Liver (tissue), 9 donors: ENCODE data around the gene PKIG. TPM values are rescaled to one million over a fixed set of nuclear protein-coding genes. Genes with fewer than 3 reads are reported as not detected.

Experiments
- DNase-seq: peaks from one replicate; pipeline ENCODE4 v3.0.0-alpha.2; 2017; ENCODE audit warnings: low spot score
- H3K27ac ChIP-seq, 2 donors: one replicate each; pipeline ENCODE4 v1.7.0; 2013; ENCODE audit warnings: inconsistent platforms in 2 of 2, low read length in 2 of 2, control low read depth in 1 of 2, low read depth in 1 of 2, mild to moderate bottlenecking in 1 of 2
- H3K27me3 ChIP-seq, 4 donors: one replicate each; pipeline versions ENCODE4 v1.6.1 to v1.7.0; 2013; ENCODE audit warnings: low read length in 3 of 4, inconsistent platforms in 1 of 4, mild to moderate bottlenecking in 1 of 4, moderate library complexity in 1 of 4; ENCODE audit not compliant: control insufficient read depth in 4 of 4, insufficient read depth in 4 of 4
- H3K36me3 ChIP-seq, 4 donors: one replicate each; pipeline versions ENCODE4 v1.6.1 to v1.7.0; 2013; ENCODE audit warnings: low read length in 3 of 4, mild to moderate bottlenecking in 3 of 4, low read depth in 1 of 4, moderate library complexity in 1 of 4; ENCODE audit not compliant: control insufficient read depth in 4 of 4, insufficient read depth in 3 of 4
- H3K4me1 ChIP-seq, 4 donors: one replicate each; pipeline versions ENCODE4 v1.6.1 to v1.7.0; 2013; ENCODE audit warnings: low read length in 3 of 4, mild to moderate bottlenecking in 3 of 4, moderate library complexity in 1 of 4; ENCODE audit not compliant: control insufficient read depth in 4 of 4, insufficient read depth in 4 of 4
- H3K4me3 ChIP-seq, 3 donors: one replicate each; pipeline versions ENCODE4 v1.6.1 to v1.7.0; 2013; ENCODE audit warnings: low read length in 3 of 3, control low read depth in 1 of 3, low read depth in 1 of 3, mild to moderate bottlenecking in 1 of 3
- H3K9ac ChIP-seq, 2 donors: one replicate each; pipeline ENCODE4 v1.7.0; 2013; ENCODE audit warnings: low read length in 2 of 2, mild to moderate bottlenecking in 2 of 2, moderate library complexity in 2 of 2, control low read depth in 1 of 2, low read depth in 1 of 2
- H3K9me3 ChIP-seq, 4 donors: one replicate each; pipeline versions ENCODE4 v1.6.1 to v1.7.0; 2013; ENCODE audit warnings: low read length in 3 of 4; ENCODE audit not compliant: control insufficient read depth in 4 of 4
- ATF3 ChIP-seq: IDR thresholded peaks from 2 replicates; pipeline ENCODE4 v1.6.1; 2016; ENCODE audit warnings: antibody characterized with exemption
- EGR1 ChIP-seq, 2 donors: IDR thresholded peaks; 2 replicates each; pipeline ENCODE4 v1.6.1; 2016 to 2018; ENCODE audit warnings: antibody characterized with exemption in 2 of 2, low read depth in 2 of 2
- FOXA1 ChIP-seq: IDR thresholded peaks from 2 replicates; pipeline ENCODE4 v1.6.1; 2016; ENCODE audit warnings: antibody characterized with exemption
- FOXA2 ChIP-seq: IDR thresholded peaks from 2 replicates; pipeline ENCODE4 v1.6.1; 2016; ENCODE audit warnings: antibody characterized with exemption
- GABPA ChIP-seq, 2 donors: IDR thresholded peaks in 1 of 2; conservative IDR thresholded peaks in 1 of 2; 2 replicates each; pipeline ENCODE4 v1.6.1; 2016; ENCODE audit warnings: antibody characterized with exemption in 2 of 2, mild to moderate bottlenecking in 1 of 2, moderate library complexity in 1 of 2
- HNF4A ChIP-seq, 2 donors: conservative IDR thresholded peaks; 2 replicates each; pipeline ENCODE4 v1.6.1; 2016; ENCODE audit warnings: antibody characterized with exemption in 2 of 2, mild to moderate bottlenecking in 2 of 2
- HNF4G ChIP-seq: IDR thresholded peaks from 2 replicates; pipeline ENCODE4 v1.6.1; 2016; ENCODE audit warnings: antibody characterized with exemption
- JUND ChIP-seq, 2 donors: IDR thresholded peaks; 2 replicates each; pipeline ENCODE4 v1.6.1; 2016; ENCODE audit warnings: antibody characterized with exemption in 2 of 2
- NR2F2 ChIP-seq: IDR thresholded peaks from 2 replicates; pipeline ENCODE4 v1.6.1; 2016; ENCODE audit warnings: antibody characterized with exemption
- RAD21 ChIP-seq, 2 donors: IDR thresholded peaks; 2 replicates each; pipeline ENCODE4 v1.6.1; 2016; ENCODE audit warnings: antibody characterized with exemption in 2 of 2, mild to moderate bottlenecking in 2 of 2
- REST ChIP-seq: IDR thresholded peaks from 2 replicates; pipeline ENCODE4 v1.6.1; 2016; ENCODE audit warnings: antibody characterized with exemption, mild to moderate bottlenecking
- RXRA ChIP-seq, 2 donors: IDR thresholded peaks; 2 replicates each; pipeline ENCODE4 v1.6.1; 2017 to 2018; ENCODE audit warnings: antibody characterized with exemption in 2 of 2, mild to moderate bottlenecking in 1 of 2
- SP1 ChIP-seq: IDR thresholded peaks from 2 replicates; pipeline ENCODE4 v1.6.1; 2018; ENCODE audit warnings: antibody characterized with exemption, mild to moderate bottlenecking
- TAF1 ChIP-seq: conservative IDR thresholded peaks from 2 replicates; pipeline ENCODE4 v1.6.1; 2016; ENCODE audit warnings: antibody characterized with exemption, mild to moderate bottlenecking
- YY1 ChIP-seq: IDR thresholded peaks from 2 replicates; pipeline ENCODE4 v1.6.1; 2016; ENCODE audit warnings: antibody characterized with exemption, mild to moderate bottlenecking
- WGBS: extraction: QIAGEN DNeasy Blood & Tissue Kit; methylation state at CpG from one replicate; pipeline ENCODE4 v1.1.7; 2013; 5-methylcytosine and 5-hydroxymethylcytosine counted together
- polyA plus RNA-seq, 2 donors: library from polyadenylated mRNA; stranded (reverse) in 1 of 2; unstranded in 1 of 2; fragments of 200-250 nt in 1 of 2; fragments of >200 nt in 1 of 2; fragmentation: Nextera tagmentation in 1 of 2; extraction: Ambion mirVana in 1 of 2; gene quantifications; one replicate each; pipeline versions ENCODE4 v1.2.1 to v1.2.3, GENCODE V29; 2013 to 2015
- total RNA-seq, 2 donors: library from RNA; depleted of rRNA; stranded (reverse); fragments of >200 nt; gene quantifications; one replicate each; pipeline ENCODE4 v1.2.3, GENCODE V29; 2014
- TF ChIP-seq, protein P1 (sequence below): fragments of 150-350 bp; IDR thresholded peaks from 2 replicates; pipeline ENCODE4 v1.5.1; 2017; ENCODE audit warnings: improper control_type of control experiment, low read depth, low read length; ENCODE audit not compliant: missing input control
- TF ChIP-seq, protein P2 (sequence below): IDR thresholded peaks from 2 replicates; pipeline ENCODE4 v1.6.1; 2016; ENCODE audit warnings: antibody characterized with exemption
- TF ChIP-seq, protein P3 (sequence below): IDR thresholded peaks from 2 replicates; pipeline ENCODE4 v1.6.1; 2016; ENCODE audit warnings: antibody characterized with exemption
- donor health status: healthy.
- donor health status: healthy.
- donor health status: healthy.
- donor health status: healthy.
- donor health status: healthy.

Gene PKIG
- total and polyA plus RNA-seq, 4 donors, result 10.6 to 24.3 (median 23.4) TPM

- Histone ChIP-seq H3K27me3 (no peaks in the 10 kb centered on the region), H3K9ac (no peak overlapping the region), H3K9me3 (no peaks in the 10 kb centered on the region), H3K4me1 (peaks cover 2 to 26% (median 24%) of the 10 kb centered on the region in 4 donors), H3K27ac (peak overlapping the region; percentile 72 to 78), H3K36me3 (peaks cover 0 to 7% (median under 1%) of the 10 kb centered on the region in 4 donors), H3K4me3 (no peak overlapping the region)
- WGBS, result 3% methylated on average over 1 of the region's 1 CpG
- DNase-seq, result no peak
- TF ChIP-seq, protein P1, sequence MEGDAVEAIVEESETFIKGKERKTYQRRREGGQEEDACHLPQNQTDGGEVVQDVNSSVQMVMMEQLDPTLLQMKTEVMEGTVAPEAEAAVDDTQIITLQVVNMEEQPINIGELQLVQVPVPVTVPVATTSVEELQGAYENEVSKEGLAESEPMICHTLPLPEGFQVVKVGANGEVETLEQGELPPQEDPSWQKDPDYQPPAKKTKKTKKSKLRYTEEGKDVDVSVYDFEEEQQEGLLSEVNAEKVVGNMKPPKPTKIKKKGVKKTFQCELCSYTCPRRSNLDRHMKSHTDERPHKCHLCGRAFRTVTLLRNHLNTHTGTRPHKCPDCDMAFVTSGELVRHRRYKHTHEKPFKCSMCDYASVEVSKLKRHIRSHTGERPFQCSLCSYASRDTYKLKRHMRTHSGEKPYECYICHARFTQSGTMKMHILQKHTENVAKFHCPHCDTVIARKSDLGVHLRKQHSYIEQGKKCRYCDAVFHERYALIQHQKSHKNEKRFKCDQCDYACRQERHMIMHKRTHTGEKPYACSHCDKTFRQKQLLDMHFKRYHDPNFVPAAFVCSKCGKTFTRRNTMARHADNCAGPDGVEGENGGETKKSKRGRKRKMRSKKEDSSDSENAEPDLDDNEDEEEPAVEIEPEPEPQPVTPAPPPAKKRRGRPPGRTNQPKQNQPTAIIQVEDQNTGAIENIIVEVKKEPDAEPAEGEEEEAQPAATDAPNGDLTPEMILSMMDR, result no peak
- TF ChIP-seq RXRA (IDR thresholded peaks at IDR 0.05) (no peak), EGR1 (IDR thresholded peaks at IDR 0.05; ENCODE audit: low read depth in 2 of 2) (no peak), RAD21 (IDR thresholded peaks at IDR 0.05) (no peak), GABPA (IDR thresholded peaks at IDR 0.05 in 1 of 2, conservative IDR thresholded peaks at IDR 0.05 in 1 of 2) (no peak), ATF3 (no peak), JUND (IDR thresholded peaks at IDR 0.05) (no peak), TAF1 (no peak), REST (peak; percentile 39), SP1 (no peak), FOXA2 (no peak), NR2F2 (no peak), HNF4G (no peak), FOXA1 (no peak), YY1 (no peak), HNF4A (conservative IDR thresholded peaks at IDR 0.05) (peak in 1 of 2 donors; percentile 25)
- TF ChIP-seq, protein P2, sequence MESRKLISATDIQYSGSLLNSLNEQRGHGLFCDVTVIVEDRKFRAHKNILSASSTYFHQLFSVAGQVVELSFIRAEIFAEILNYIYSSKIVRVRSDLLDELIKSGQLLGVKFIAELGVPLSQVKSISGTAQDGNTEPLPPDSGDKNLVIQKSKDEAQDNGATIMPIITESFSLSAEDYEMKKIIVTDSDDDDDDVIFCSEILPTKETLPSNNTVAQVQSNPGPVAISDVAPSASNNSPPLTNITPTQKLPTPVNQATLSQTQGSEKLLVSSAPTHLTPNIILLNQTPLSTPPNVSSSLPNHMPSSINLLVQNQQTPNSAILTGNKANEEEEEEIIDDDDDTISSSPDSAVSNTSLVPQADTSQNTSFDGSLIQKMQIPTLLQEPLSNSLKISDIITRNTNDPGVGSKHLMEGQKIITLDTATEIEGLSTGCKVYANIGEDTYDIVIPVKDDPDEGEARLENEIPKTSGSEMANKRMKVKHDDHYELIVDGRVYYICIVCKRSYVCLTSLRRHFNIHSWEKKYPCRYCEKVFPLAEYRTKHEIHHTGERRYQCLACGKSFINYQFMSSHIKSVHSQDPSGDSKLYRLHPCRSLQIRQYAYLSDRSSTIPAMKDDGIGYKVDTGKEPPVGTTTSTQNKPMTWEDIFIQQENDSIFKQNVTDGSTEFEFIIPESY, result peak; percentile 38
- TF ChIP-seq, protein P3, sequence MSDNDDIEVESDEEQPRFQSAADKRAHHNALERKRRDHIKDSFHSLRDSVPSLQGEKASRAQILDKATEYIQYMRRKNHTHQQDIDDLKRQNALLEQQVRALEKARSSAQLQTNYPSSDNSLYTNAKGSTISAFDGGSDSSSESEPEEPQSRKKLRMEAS, result no peak
Measured at GRCh38 chr20:44610313-44610962, 28.1 kb downstream of the PKIG start.
